H54 (cell line): ENCODE results near the gene SETX.
A peak's percentile ranks its signal among the peaks of the same experiment; 100 is the strongest.

Experiments
- DNase-seq: peaks from one replicate; pipeline ENCODE4 v3.0.0; 2011; ENCODE audit warnings: low spot score, mixed read lengths; ENCODE audit not compliant: insufficient read length
- FAIRE-seq: peaks from 3 replicates; lab custom pipeline; 2011; peaks lifted over from hg19 to GRCh38; lab: Jason Lieb, UNC
- POLR2A ChIP-seq: IDR thresholded peaks from 2 replicates; pipeline ENCODE4 v1.6.1; 2011; ENCODE audit warnings: low read depth, mild to moderate bottlenecking, low read length

The SETX gene

DNA sequence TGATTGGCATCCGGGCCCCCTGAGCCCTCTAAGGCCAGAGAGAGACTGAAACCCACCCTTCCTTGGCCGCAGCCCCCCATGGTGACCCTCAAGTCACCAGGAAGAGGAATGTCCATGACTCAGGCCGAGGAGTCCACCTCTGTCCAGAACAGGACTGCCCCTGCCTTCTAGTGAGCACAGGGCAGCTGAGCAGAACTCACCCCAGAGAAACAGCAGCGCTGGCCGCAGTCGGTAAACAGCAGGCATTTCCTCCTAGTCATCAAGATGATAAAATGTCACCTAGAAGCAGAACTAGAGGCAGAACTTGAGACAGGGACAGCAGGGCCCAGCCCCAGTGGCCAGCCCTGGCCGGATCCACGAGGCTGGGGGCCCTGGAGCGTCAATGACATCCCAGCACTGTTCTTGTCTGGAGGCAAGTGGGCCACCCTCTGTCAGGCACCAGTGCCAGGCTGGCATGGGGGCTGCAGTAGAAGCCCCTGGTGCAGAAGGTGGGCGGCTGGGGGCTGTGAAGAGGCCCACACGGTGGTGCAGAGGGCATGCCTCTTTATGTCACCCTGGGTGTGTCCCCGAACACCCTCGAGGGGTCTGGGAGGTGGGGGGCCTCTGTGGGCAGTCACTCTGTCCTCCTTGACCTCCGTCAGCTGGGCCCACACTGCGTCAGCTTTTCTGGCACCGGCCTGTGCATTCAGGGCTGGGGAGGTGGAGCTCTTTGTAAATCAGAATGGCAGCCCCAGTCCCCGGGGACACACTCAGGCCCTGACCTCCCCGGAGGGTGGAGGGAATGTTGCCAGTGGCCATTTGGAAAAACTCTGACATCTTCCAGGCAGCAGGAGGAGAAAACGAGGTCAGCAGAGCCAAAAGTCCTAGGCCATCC lies 110.0 kb downstream of the SETX start:
- DNase-seq: no peak
- no peak for FAIRE-seq
- TF ChIP-seq POLR2A: no peak

DNA sequence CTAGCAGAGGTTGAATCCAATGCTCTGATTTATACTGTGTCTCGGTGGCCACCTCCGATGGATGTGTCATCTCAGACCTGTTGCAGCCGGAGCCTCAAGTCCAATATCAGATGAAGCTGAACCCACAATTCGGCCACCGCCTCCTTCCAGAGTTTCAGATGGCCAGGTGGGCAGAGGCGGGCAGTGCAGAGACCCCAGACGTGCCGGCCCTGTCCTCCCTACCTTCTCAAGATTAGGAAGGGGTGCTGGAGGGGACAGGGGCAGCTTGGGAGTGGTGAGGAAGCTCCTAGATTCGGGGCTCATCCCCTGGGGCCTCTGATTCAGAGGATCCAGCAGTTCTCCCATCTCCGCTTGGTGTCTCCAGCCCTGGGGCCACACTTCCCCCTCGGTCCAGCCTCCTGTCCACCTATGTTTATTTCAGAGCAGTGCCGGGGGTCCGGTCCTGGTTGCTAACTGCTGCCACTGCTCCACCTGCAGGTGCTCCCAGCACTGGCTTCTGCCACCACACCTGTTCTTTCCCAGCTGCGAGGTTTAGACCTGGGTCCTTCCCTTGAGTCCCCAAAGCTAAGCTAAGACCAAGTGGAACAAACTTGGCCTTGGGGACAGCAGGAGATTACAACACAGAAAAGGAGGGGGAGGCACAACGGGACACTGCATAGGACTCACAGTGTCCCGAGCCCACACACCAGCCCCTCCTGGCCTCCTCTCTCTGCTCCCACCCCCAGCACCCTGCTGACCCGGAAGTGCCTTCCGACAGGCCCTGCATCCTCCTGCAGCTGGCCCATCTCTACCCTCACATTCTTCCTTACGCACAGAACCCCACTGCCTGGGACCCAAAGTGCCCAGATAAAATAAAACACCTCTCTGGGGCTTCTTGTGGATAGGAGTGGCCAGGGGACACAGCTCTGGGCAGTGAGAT lies 111.4 kb downstream of the SETX start:
- FAIRE-seq (no peak), DNase-seq (peak; percentile 84)
- no peak for TF ChIP-seq POLR2A

DNA sequence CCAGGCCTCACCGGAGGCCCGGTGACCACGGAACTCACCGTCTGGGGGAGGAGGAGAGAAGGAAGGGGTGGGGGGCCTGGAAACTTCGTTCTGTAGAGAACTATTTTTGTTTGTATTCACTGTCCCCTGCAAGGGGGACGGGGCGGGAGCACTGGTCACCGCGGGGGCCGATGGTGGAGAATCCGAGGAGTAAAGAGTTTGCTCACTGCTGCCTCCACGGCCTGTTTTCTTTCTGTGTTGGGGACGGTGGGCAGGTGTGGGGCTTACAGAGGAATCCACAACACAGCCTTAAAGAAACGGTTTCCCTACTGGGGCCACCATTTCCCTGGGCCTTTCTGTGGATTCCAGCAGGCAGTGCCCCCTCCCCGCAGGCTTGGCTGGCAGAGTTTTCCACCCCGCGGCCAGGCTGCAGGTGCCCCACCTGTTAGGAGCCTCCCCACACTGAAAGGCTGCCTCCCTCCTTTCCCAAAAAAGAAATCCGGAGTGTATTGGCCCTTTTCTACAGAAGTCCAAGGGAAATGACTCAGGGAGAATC lies 112.1 kb downstream of the SETX start:
- no peak for TF ChIP-seq POLR2A

DNA sequence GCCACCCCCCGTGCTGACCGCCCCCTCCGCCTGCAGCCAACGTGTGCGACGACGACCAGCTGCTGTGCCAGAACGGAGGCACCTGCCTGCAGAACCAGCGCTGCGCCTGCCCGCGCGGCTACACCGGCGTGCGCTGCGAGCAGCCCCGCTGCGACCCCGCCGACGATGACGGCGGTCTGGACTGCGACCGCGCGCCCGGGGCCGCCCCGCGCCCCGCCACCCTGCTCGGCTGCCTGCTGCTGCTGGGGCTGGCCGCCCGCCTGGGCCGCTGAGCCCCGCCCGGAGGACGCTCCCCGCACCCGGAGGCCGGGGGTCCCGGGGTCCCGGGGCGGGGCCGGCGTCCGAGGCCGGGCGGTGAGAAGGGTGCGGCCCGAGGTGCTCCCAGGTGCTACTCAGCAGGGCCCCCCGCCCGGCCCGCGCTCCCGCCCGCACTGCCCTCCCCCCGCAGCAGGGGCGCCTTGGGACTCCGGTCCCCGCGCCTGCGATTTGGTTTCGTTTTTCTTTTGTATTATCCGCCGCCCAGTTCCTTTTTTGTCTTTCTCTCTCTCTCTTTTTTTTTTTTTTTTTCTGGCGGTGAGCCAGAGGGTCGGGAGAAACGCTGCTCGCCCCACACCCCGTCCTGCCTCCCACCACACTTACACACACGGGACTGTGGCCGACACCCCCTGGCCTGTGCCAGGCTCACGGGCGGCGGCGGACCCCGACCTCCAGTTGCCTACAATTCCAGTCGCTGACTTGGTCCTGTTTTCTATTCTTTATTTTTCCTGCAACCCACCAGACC lies 112.8 kb downstream of the SETX start:
- no peak for TF ChIP-seq POLR2A
- no peak for DNase-seq
- FAIRE-seq: no peak

More for the DNA sequence above, 112.1 kb downstream of the SETX start:
- DNase-seq: no peak
- peak; percentile 33 for FAIRE-seq

DNA sequence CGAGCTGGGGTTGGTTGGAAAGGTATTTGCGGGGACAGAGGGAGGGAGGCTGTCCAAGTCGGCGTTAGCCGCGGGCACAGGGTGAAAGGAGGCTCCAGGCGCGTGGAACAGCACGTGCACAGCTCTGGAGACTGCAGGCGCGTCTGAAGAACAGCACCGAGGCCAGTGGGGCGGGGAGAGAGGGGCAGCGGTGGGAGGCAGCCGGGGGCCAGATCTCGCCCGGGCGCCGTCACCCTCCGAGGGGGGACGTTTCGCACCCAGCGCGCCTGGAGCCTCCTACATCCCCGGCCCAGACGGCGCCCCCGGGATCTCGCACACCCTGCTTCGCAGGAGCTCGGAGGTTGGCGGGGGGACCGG lies 113.3 kb downstream of the SETX start:
- no peak for TF ChIP-seq POLR2A
- DNase-seq (no peak), FAIRE-seq (no peak)

DNA sequence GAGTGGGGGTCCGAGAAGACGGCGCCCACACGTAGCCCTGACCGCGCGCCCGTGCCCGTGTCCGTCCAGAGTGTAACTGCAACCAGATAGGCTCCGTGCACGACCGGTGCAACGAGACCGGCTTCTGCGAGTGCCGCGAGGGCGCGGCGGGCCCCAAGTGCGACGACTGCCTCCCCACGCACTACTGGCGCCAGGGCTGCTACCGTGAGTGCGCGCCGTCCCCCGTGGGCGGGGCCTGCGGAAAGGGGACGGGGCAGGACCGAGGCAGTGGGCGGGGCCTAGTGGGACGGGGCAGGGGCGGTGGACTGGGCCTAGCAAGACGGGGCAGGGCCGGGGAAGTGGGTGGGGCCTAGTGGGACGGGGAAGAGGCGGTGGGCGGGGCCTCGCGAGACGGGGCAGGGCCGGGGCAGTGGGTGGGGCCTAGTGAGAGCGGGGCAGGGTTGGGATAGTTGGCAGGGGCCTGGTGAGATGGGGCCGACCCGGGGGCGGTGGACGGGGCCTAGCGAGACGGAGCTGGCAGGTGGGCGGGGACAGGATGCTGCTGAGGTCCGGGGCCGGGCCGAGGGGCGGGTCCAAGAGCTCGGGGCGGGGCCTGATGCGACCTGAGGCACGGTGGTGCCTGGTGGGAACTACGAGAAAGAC lies 113.8 kb downstream of the SETX start:
- FAIRE-seq: no peak
- TF ChIP-seq POLR2A: no peak
- DNase-seq: peak; percentile 90

DNA sequence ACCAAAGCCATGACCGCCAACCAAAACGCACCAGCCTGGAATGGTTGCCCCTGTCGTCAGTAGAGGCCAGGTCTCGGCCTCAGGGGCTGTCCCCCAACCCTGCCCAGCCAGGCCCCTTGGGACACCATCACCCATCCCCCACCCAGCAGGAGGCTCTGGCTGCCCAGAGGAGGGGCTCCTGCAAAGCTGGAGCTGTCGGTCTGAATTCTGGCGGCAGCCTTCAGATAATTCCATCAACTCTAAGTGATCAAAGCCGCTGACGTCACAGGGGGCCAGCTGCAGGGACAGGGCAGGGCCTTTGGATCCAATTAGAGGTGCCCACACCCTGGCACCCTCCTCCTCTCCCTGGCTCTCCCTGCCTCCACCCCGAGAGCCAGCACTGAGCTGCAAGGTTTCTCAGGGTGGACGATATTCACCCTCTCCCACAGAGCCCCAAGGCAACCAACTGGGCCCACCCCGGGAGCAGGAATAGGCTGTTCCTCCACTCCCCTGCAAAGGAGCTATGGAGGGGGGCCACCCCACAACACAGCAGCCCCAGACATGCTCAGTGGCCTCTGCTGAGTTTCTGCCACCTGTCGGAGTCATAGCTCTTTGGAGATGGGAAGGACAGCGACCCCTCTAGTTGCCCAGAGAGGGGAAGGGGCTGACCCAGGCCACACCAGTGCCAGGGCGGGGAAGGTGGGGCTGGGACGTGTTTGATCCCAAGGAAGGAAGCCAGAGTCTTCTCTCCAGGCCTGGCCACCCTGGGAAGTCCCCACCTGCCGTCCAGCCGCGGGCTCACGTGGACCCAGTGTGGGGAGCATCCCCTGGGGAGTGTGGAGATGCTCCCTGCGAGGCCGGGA lies 114.6 kb downstream of the SETX start:
- no peak for TF ChIP-seq POLR2A
- no peak for FAIRE-seq
- DNase-seq: no peak

DNA sequence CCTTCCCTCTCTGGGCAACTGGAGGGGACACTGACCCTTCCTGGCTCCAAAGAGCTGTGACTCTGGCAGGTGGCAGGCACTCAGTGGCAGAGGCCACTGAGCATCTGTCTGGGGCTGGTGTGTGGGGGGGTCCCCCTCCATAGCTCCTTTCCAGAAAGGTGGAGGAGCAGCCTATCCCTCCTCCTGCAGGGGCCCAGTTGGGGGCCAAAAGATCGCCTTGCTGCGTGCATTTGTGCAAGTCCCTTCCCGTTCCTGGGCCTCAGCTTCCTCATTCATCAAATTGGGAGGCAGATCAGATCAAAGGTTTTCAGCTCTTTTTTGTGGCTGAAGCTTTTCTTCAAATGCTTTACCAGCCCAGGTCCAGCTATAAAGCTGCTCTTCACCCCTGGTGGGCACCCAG lies 115.3 kb downstream of the SETX start:
- no peak for FAIRE-seq
- DNase-seq: no peak
- no peak for TF ChIP-seq POLR2A

DNA sequence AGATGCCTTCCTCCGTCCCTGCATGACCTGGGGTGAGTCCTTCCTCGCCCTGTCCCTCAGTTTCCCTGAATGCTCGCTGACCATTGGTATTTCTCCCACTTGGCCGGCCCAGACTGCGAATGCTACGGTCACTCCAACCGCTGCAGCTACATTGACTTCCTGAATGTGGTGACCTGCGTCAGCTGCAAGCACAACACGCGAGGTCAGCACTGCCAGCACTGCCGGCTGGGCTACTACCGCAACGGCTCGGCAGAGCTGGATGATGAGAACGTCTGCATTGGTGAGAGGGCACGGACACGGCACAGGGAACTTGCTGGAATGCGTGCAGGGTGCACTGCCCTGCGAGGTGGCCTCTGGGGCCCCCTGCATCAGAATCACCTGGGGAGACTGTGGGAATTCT lies 115.8 kb downstream of the SETX start:
- FAIRE-seq (no peak), DNase-seq (no peak)
- TF ChIP-seq POLR2A: no peak

DNA sequence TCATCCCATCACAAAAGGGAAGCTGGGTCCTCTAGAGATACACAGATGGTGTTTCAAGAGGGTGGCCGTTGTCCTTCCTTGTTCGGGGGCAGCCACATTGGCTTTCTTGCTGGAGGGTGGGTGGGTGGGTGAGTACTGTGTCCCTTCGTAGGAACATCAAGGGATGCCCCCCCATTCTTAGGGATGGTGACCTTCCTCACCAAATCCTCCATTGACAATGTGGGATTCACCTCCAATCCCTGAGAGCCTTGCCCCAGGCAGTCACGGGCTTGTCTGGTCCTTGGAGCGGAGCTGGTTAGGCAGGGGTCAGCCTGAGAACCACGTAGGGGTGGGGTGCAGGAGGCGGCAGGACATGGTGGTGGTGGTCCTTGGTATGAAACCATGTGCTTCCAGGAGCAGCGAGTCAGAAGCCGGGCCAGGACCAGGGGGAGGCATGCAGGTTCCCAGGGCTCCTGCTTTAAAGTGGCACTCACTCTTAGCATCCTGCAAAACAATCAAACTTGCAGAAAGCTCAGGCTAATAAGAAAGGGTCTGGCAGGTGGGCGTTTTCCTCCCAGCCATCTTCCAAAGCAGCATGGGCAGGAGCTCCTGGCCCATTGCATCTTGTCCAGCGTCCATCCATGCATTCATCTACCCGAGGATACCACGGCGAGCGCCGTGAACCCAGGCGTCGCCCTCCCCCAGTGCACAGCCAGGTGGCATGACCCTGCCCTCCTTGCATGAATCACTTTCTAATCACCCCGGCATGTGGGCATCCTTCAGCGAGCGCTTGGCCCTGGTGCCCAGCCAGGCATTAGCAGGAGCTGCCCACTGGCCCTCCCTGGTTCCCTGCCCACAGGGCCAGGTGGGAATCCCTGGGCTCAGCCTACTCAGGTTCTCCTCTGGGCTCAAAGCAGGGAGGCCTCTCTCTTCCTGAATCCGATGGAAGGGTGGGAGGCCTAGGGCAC lies 116.5 kb downstream of the SETX start:
- FAIRE-seq: peak; percentile 55
- TF ChIP-seq POLR2A: no peak
- peak; percentile 89 for DNase-seq

DNA sequence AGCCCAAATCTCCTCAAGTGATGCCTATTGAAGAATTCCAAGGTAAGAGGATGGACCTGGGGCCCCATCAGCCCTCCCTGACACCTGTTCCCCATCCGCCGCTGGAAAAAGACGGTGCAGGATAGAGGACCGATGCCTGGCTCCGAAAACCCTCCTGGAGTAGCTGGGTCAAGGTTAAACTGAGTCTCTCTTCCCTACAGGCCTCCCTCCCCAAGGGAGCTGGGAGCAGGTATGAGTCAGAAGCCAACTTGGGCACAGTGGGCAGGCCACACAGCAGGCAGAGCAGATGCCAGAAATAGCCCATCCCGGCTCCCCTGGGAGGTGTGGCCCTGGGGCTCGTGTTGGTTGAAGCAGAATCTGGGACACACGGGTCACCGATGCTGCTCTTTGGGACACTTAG lies 117.3 kb downstream of the SETX start:
- FAIRE-seq (peak; percentile 89), DNase-seq (peak; percentile 98)

More for the DNA sequence above, 117.3 kb downstream of the SETX start:
- no peak for TF ChIP-seq POLR2A
